H1 (cell line): ENCODE data around the gene SETD9. TPM values are rescaled to one million over a fixed set of nuclear protein-coding genes. Genes with fewer than 3 reads are reported as not detected.

ENCODE experiments used
- CTCF ChIA-PET: fragments of 300-600 bp; sonication (Branson Sonifier 250); formaldehyde crosslinking; loops from one replicate; lab custom pipeline; 2021; ENCODE audit not compliant: partially characterized antibody; lab: Charles Lee
- POLR2A ChIA-PET: fragments of 300-600 bp; sonication (Branson Sonifier 250); formaldehyde crosslinking; loops from one replicate; lab custom pipeline; 2021; ENCODE audit warnings: inconsistent platforms; ENCODE audit not compliant: partially characterized antibody; lab: Charles Lee
- DNase-seq, 2 experiments: peaks; one replicate each; pipeline versions ENCODE4 v3.0.0 to v3.0.0-alpha.2; 2010 to 2022; ENCODE audit warnings: low spot score in 2 of 2, low read depth in 1 of 2, mixed read lengths in 1 of 2
- FAIRE-seq: peaks from 2 replicates; lab custom pipeline; 2011; peaks lifted over from hg19 to GRCh38; lab: Jason Lieb, UNC
- H2AFZ ChIP-seq: 2 replicates; pipeline ENCODE4 v1.8.1; 2012; ENCODE audit warnings: low read length, inconsistent platforms
- H2AK5ac ChIP-seq: 2 replicates; pipeline ENCODE4 v1.6.1; 2013; ENCODE audit warnings: low read depth, low read length
- H2BK120ac ChIP-seq: replicated peaks from 2 replicates; pipeline ENCODE3; 2013; ENCODE audit warnings: low read depth, low read length, inconsistent platforms
- H2BK12ac ChIP-seq: 2 replicates; pipeline ENCODE4 v1.6.1; 2013; ENCODE audit warnings: low read depth, low read length
- H2BK15ac ChIP-seq: 2 replicates; pipeline ENCODE4 v1.6.1; 2013; ENCODE audit warnings: low read length
- H2BK20ac ChIP-seq: 2 replicates; pipeline ENCODE4 v1.6.1; 2013; ENCODE audit warnings: low read length
- H2BK5ac ChIP-seq: 2 replicates; pipeline ENCODE4 v1.6.1; 2013; ENCODE audit warnings: low read depth, low read length
- H3K14ac ChIP-seq: 2 replicates; pipeline ENCODE4 v1.6.1; 2013; ENCODE audit warnings: inconsistent platforms; ENCODE audit not compliant: insufficient read length
- H3K18ac ChIP-seq: 2 replicates; pipeline ENCODE4 v1.6.1; 2013; ENCODE audit warnings: low read length; ENCODE audit errors: extremely low read depth
- H3K23ac ChIP-seq: 2 replicates; pipeline ENCODE4 v1.6.1; 2013; ENCODE audit warnings: inconsistent platforms; ENCODE audit not compliant: insufficient read length
- H3K23me2 ChIP-seq: 2 replicates; pipeline ENCODE4 v1.6.1; 2013; ENCODE audit warnings: low read depth, low read length
- H3K27ac ChIP-seq: 2 replicates; pipeline ENCODE4 v1.6.1; 2011; ENCODE audit warnings: low read depth, low read length, inconsistent platforms
- H3K27me3 ChIP-seq, 4 experiments: replicated peaks in 1 of 4; 1 replicate in 1 of 4; 2 replicates in 3 of 4; pipeline versions ENCODE4 v1.6.1 to v1.8.1; 2011 to 2013; ENCODE audit warnings: low read length in 3 of 4, mild to moderate bottlenecking in 3 of 4, inconsistent platforms in 2 of 4, mixed read lengths in 2 of 4, moderate library complexity in 1 of 4; ENCODE audit not compliant: control insufficient read depth in 3 of 4, insufficient read depth in 3 of 4; ENCODE audit errors: extremely low read depth in 1 of 4
- H3K36me3 ChIP-seq, 4 experiments: 2 replicates each; pipeline versions ENCODE4 v1.6.1 to v1.8.1; 2011 to 2013; ENCODE audit warnings: mild to moderate bottlenecking in 4 of 4, low read length in 3 of 4, moderate library complexity in 2 of 4, control low read depth in 1 of 4, inconsistent platforms in 1 of 4; ENCODE audit not compliant: insufficient read depth in 4 of 4, control insufficient read depth in 2 of 4
- H3K4ac ChIP-seq: replicated peaks from 2 replicates; pipeline ENCODE3; 2013; ENCODE audit warnings: low read length, low read depth, mixed read lengths, inconsistent platforms; ENCODE audit not compliant: insufficient read length
- H3K4me1 ChIP-seq, 4 experiments: replicated peaks in 1 of 4; 1 replicate in 1 of 4; 2 replicates in 3 of 4; pipeline versions ENCODE4 v1.6.1 to v1.8.1; 2011 to 2013; ENCODE audit warnings: low read length in 3 of 4, inconsistent platforms in 2 of 4, mixed read lengths in 1 of 4; ENCODE audit not compliant: insufficient read depth in 4 of 4, control insufficient read depth in 3 of 4
- H3K4me2 ChIP-seq, 2 experiments: 2 replicates each; pipeline versions ENCODE4 v1.6.1 to v1.8.1; 2011 to 2013; ENCODE audit warnings: low read depth in 2 of 2, low read length in 2 of 2, control low read depth in 1 of 2, inconsistent platforms in 1 of 2, mild to moderate bottlenecking in 1 of 2; ENCODE audit not compliant: insufficient read depth in 1 of 2
- H3K4me3 ChIP-seq, 4 experiments: fragments of 200-600, 300-600 bp in 1 of 4; sonication (generic), shearing (Covaris generic), sonication (Bioruptor Twin) in 1 of 4; 2 replicates each; pipeline versions ENCODE4 v1.5.1 to v1.8.1; 2011 to 2016; ENCODE audit warnings: low read length in 4 of 4, low read depth in 3 of 4, control low read depth in 2 of 4, inconsistent platforms in 2 of 4, mild to moderate bottlenecking in 2 of 4, mixed read lengths in 1 of 4, moderate library complexity in 1 of 4; ENCODE audit not compliant: insufficient read depth in 2 of 4; ENCODE audit errors: extremely low read depth in 1 of 4
- H3K56ac ChIP-seq: replicated peaks from 2 replicates; pipeline ENCODE3; 2013; ENCODE audit warnings: low read depth, mild to moderate bottlenecking, mixed read lengths, low read length, inconsistent platforms; ENCODE audit not compliant: insufficient read length
- H3K79me1 ChIP-seq: 2 replicates; pipeline ENCODE4 v1.6.1; 2013; ENCODE audit warnings: low read depth, low read length, control low read depth
- H3K79me2 ChIP-seq, 2 experiments: 2 replicates each; pipeline versions ENCODE4 v1.6.1 to v1.8.1; 2012 to 2013; ENCODE audit warnings: low read length in 2 of 2, mild to moderate bottlenecking in 2 of 2, inconsistent platforms in 1 of 2; ENCODE audit not compliant: insufficient read depth in 2 of 2, control insufficient read depth in 1 of 2
- H3K9ac ChIP-seq, 4 experiments: replicated peaks in 1 of 4; 1 replicate in 1 of 4; 2 replicates in 3 of 4; pipeline versions ENCODE4 v1.6.1 to v1.8.1; 2011 to 2013; ENCODE audit warnings: low read depth in 3 of 4, low read length in 3 of 4, control low read depth in 2 of 4, mild to moderate bottlenecking in 2 of 4, moderate library complexity in 2 of 4, inconsistent platforms in 1 of 4; ENCODE audit errors: extremely low read depth in 1 of 4
- H3K9me3 ChIP-seq, 2 experiments: 2 replicates each; pipeline versions ENCODE4 v1.6.1 to v1.8.1; 2012 to 2013; ENCODE audit warnings: mild to moderate bottlenecking in 2 of 2, moderate library complexity in 2 of 2, control low read depth in 1 of 2, inconsistent platforms in 1 of 2, low read depth in 1 of 2, low read length in 1 of 2, mixed read lengths in 1 of 2; ENCODE audit not compliant: insufficient read depth in 2 of 2
- H4K20me1 ChIP-seq, 2 experiments: replicated peaks in 1 of 2; 2 replicates each; pipeline versions ENCODE3 to v1.8.1; 2011 to 2013; ENCODE audit warnings: inconsistent platforms in 2 of 2, low read length in 2 of 2, mild to moderate bottlenecking in 1 of 2; ENCODE audit not compliant: insufficient read depth in 2 of 2, control insufficient read depth in 1 of 2
- H4K5ac ChIP-seq: 2 replicates; pipeline ENCODE4 v1.6.1; 2013; ENCODE audit warnings: low read length, low read depth, mixed read lengths, inconsistent platforms; ENCODE audit not compliant: insufficient read length
- H4K8ac ChIP-seq: 2 replicates; pipeline ENCODE4 v1.8.0; 2013; ENCODE audit warnings: mild to moderate bottlenecking, moderate library complexity, low read length, inconsistent platforms; ENCODE audit not compliant: insufficient read depth; ENCODE audit errors: extremely low read depth
- H4K91ac ChIP-seq: replicated peaks from 2 replicates; pipeline ENCODE3; 2013; ENCODE audit warnings: low read length, mixed read lengths, inconsistent platforms; ENCODE audit not compliant: insufficient read length
- TEAD4 ChIP-seq: IDR thresholded peaks from 2 replicates; pipeline ENCODE4 v1.6.1; 2012; ENCODE audit warnings: low read depth, low read length, inconsistent platforms, mixed read lengths
- WGBS, 2 experiments: shearing (Covaris generic) in 1 of 2; methylation state at CpG; one replicate each; pipeline versions ENCODE4 v1.1.6 to v1.1.7; 2013 to 2015; ENCODE audit warnings: low lambda C conversion rate in 2 of 2, mixed read lengths in 2 of 2, inconsistent platforms in 1 of 2, low coverage in 1 of 2, missing lambda C conversion rate in 1 of 2; ENCODE audit not compliant: insufficient replicate concordance in 2 of 2, insufficient coverage in 1 of 2, insufficient read length in 1 of 2; ENCODE audit errors: extremely low coverage in 1 of 2, missing lambda C conversion rate in 1 of 2; 5-methylcytosine and 5-hydroxymethylcytosine counted together
- polyA plus RNA-seq, 7 experiments: library from polyadenylated mRNA; depleted of rRNA in 3 of 7; stranded (reverse) in 5 of 7; unstranded in 2 of 7; fragments of >200 nt in 5 of 7; fragments of 200-250 nt in 2 of 7; gene quantifications; 1 replicate in 5 of 7; 2 replicates in 1 of 7; 4 replicates in 1 of 7; pipeline versions ENCODE4 v1.2.1 to v1.2.3, GENCODE V29; 2011 to 2013; ENCODE audit warnings: missing spikeins in 2 of 7, mixed read lengths in 2 of 7
- total RNA-seq: library from RNA; stranded (reverse); fragmentation: NEBNext Ultra II Directional; extraction: Animal tissue kit (Norgen Biotek cat#: 25700); gene quantifications from 2 replicates; pipeline ENCODE4 v1.2.1, GENCODE V29; 2021

SETD9 gene
- total and polyA plus RNA-seq, 2 of the 8 experiments (the other 6 are each of a cell fraction or from before 2014, with no cell fraction given) = 4.5 to 11.9 TPM

DNA sequence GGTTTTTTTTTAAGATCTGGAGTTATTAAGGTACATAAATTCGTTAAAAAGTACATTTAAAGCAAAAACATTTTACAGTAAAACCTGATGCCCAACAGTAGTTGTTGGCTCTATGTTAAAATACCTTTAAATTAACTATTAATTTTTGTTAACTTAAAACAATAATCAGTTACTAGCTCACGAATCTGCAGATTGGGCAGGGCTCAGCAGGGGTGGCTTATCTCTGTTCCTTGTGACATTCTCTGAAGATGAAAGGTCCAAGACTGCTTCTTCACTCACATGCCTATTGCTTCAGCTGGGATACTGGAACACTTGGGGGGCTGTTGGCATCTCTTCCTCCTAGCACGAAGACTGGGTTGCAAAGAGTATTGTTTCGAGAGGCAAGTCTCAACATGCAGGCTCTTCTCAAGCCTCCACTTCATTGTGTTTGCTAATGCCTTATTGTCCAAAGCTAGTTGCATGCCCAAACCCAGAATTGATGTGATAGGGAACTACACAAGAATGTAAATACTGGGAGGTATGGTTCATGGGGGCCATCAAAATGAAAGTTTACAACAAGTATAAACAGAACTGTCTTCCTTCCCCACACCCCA is 47.4 kb upstream of the SETD9 start:
- ChIA-PET CTCF (interaction anchor here (0.6 to 1.5 kb wide), 2 partner anchors 241 to 598 kb away, joined by 3 to 5 read pairs; no protein-coding TSS in a partner anchor), POLR2A (no interaction called here)
- H3K4me1 ChIP-seq = no peaks in the 10 kb centered on the region
- no peaks in the 10 kb centered on the region for H3K79me1 ChIP-seq
- no peak overlapping the region for H3K4me3 ChIP-seq
- no peak overlapping the region for H3K27ac ChIP-seq
- H3K9me3 ChIP-seq = no peaks in the 10 kb centered on the region
- H3K36me3 ChIP-seq = peaks cover 0 to 6% (median 0%) of the 10 kb centered on the region in 4 experiments; a peak in 2 of 8 replicates
- no peak overlapping the region for H2AFZ ChIP-seq
- H2BK15ac ChIP-seq = no peak overlapping the region
- no peak overlapping the region; the same call in 1 of the 2 replicates for H2BK5ac ChIP-seq
- no peak for TF ChIP-seq TEAD4
- peak overlapping the region; percentile 39 for H3K18ac ChIP-seq
- no peak for DNase-seq
- H2AK5ac ChIP-seq = no peak overlapping the region
- H2BK20ac ChIP-seq = no peak overlapping the region
- FAIRE-seq = no peak
- no peak overlapping the region for H3K23ac ChIP-seq
- H3K56ac ChIP-seq = no peak overlapping the region
- no peak overlapping the region; a peak in 1 of 7 replicates for H3K9ac ChIP-seq
- H3K4ac ChIP-seq = no peak overlapping the region
- H3K14ac ChIP-seq = no peak overlapping the region
- 87% methylated on average over 4 of the region's 4 CpGs; no CpG with 5 or more reads in 1 of the 2 experiments for WGBS, 2 experiments
- no peaks in the 10 kb centered on the region for H3K79me2 ChIP-seq
- H3K27me3 ChIP-seq = peaks cover 0 to 1% (median 0%) of the 10 kb centered on the region in 4 experiments; a peak in 1 of 7 replicates
- H4K20me1 ChIP-seq = no peaks in the 10 kb centered on the region
- no peaks in the 10 kb centered on the region; the same call in 1 of the 2 replicates for H3K23me2 ChIP-seq
- H4K91ac ChIP-seq = no peak overlapping the region
- H2BK12ac ChIP-seq = no peak overlapping the region
- H2BK120ac ChIP-seq = no peak overlapping the region
- H4K5ac ChIP-seq = no peak overlapping the region
- no peak overlapping the region for H3K4me2 ChIP-seq
- H4K8ac ChIP-seq = no peak overlapping the region
